T-helper 1 cell (primary cell): ENCODE data around the gene OARD1.
"Not testable (repeated sequence)": the region's sequence is repeated elsewhere in the genome, so short reads cannot be mapped to it uniquely, and the experiment has no call there.

Experiments
- DNase-seq, 5 donors: peaks; one replicate each; pipeline ENCODE4 v3.0.0-alpha.2; 2012 to 2020

Gene OARD1

DNA sequence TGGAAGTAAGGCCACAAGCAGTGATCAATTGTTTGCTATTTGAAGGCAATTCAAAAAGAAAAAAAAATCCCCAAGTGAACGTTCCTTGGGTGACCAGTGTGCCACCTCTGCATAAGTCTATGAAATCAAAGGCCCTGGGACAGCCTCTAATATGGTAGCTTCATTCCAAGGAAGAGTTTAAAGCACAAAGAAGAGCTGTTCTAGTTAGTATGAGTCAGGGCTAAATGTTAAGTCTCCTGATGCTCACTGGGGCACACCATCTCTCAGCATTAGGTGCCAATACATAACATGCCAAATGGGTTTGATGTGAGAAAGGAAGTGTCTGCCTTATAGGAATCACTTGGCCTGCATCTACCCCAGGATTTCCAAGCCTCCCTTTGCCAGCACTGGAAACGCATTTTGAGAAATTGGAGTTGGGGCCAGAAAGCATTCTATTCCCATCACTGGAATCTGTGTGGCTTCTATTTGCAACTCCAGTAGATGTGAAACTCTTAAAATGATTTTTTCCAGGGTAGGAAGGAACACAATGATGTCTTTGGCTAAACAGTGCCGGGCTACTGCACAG lies 46.1 kb downstream of the OARD1 start:
- DNase-seq = no peak

DNA sequence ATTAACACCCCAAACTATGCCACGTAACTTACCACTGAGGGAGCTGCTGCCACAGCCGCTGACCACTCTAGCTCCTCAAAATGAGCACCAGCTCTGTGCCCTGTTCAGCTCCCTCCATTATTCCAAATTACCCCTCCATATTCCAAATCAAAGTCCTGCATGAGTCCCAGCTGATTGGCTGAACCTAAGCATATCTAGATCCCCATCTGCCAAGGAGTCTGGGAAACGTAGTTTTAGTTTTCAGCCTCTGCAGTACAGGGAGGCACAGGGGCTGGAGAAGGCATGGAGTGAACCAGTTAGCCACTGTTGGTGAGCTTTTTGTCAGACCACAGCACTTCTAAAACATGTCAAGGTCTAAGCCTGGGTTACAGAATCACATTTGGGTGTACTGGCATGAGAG lies 49.0 kb downstream of the OARD1 start:
- no peak for DNase-seq

DNA sequence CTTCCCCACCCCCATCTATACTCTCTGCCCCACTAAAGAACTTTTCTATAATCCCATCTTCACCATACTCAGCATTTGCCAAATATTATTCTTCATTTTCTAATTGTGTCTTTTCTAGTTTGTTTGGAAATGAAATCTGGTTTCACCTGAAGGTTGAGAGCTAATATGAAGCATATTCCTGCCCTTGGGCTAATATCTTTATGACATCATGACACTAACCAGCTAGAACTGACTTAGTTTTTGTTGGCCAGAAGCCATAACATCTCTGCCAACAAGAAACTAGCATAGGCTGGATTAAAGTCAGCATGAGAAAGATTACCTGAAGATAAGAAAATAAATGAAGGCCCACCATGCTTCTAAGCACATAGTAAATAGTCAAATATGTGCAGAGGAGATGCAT lies 49.9 kb downstream of the OARD1 start:
- no peak for DNase-seq

DNA sequence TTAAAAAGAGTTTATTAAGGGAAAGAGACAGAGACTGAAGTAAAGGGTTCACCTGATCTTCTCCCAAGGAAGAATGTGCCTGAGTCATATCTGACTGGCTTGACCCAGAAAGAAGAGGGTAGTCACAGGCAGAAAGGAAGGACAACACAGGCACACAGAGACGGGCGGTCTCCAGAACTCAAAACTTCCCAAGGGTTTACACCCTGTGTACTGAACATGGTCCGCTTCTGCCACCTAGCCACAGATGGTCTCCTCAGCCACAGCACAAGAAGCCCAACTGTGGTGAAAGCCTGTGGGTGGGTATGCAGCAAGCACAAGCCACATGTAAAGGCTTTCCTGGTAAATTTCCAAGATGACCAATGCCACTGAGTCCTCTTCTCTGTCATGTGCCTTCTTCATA lies 50.3 kb downstream of the OARD1 start:
- DNase-seq = no peak

DNA sequence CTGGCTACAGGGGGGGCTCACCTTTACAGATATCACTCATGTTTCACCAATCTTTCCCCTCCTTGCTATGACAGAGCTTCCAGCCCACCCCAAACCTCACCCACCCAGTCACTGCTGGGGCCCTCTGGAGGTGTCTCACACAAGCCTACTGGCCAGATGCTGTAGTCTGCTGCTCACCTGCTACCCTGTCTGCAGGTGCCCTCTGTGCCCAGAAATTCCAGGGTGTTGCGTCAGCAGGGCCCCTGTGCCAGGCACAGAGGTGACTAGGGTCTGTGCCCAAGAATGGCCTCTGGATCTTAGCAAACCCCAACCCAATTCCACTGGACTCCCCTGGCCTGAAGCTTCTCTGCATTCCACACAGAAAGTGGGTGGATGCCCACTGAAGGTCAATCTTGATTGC lies 54.5 kb downstream of the OARD1 start:
- no peak for DNase-seq

DNA sequence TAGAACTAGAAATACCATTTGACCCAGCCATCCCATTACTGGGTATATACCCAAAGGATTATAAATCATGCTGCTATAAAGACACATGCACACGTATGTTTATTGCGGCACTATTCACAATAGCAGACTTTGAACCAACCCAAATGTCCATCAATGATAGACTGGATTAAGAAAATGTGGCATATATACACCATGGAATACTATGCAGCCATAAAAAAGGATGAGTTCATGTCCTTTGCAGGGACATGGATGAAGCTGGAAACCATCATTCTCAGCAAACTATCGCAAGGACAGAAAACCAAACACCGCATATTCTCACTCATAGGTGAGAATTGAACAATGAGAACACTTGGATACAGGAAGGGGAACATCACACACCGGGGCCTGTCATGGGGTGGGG lies 56.3 kb downstream of the OARD1 start:
- not testable (repeated sequence) for DNase-seq

DNA sequence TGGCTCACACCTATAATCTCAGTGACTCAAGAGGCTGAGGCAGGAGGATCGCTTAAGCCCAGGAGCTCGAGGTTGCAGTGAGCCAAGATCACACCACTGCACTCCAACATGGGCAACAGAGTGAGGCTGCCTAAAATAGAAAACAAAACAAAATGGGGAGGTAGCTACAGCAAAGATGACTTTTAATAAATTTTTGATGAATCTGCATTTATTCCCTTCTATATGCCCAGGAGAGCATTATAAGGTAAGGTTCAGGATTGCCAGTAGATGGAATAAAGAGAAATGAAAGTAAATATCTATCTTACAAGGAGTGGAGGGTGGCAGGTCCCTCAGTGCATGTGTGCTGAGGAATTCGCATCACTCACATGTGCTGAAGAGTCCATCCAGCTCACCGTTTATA lies 57.4 kb downstream of the OARD1 start:
- DNase-seq = no peak
